GM23338 (cell line): ENCODE results near the gene KLHL18.

Source experiments
- CREB1 ChIP-seq: fragments of 250-450 bp; sonication (Bioruptor Pico); IDR thresholded peaks from 2 replicates; pipeline ENCODE4 v1.5.0; 2020; ENCODE audit warnings: low read depth, mild to moderate bottlenecking, moderate library complexity
- EZH2 ChIP-seq: fragments of 200-600 bp; sonication (generic); IDR thresholded peaks from one replicate; pipeline ENCODE4 v1.8.0; 2017; ENCODE audit warnings: antibody characterized with exemption, mild to moderate bottlenecking, low read depth; ENCODE audit not compliant: unreplicated experiment
- EZH2phosphoT487 ChIP-seq: fragments of 200-600 bp; sonication (generic); IDR thresholded peaks from one replicate; pipeline ENCODE4 v1.8.1; 2018; ENCODE audit warnings: antibody characterized with exemption; ENCODE audit not compliant: unreplicated experiment
- POLR2AphosphoS5 ChIP-seq: IDR thresholded peaks from 2 replicates; pipeline ENCODE4 v1.6.1; 2016; ENCODE audit warnings: antibody characterized with exemption, low read depth
- STAT1 ChIP-seq: IDR thresholded peaks from one replicate; pipeline ENCODE4 v1.6.1; 2016; ENCODE audit warnings: antibody characterized with exemption; ENCODE audit not compliant: unreplicated experiment
- ZNF114 ChIP-seq: fragments of 250-450 bp; sonication (Bioruptor Pico); IDR thresholded peaks from 2 replicates; pipeline ENCODE4 v1.5.0; 2020; ENCODE audit warnings: mild to moderate bottlenecking, moderate library complexity
- TF ChIP-seq, protein P1 (sequence below), 2 experiments: fragments of 200-600 bp in 1 of 2; sonication (generic) in 1 of 2; conservative IDR thresholded peaks; 2 replicates each; pipeline versions ENCODE4 v1.5.1 to v1.6.1; 2016 to 2017; ENCODE audit warnings: antibody characterized with exemption in 2 of 2, low read depth in 2 of 2, mild to moderate bottlenecking in 2 of 2, moderate library complexity in 1 of 2
- TF ChIP-seq, protein P2 (sequence below): IDR thresholded peaks from one replicate; pipeline ENCODE4 v1.6.1; 2018; ENCODE audit warnings: antibody characterized with exemption; ENCODE audit not compliant: unreplicated experiment

DNA sequence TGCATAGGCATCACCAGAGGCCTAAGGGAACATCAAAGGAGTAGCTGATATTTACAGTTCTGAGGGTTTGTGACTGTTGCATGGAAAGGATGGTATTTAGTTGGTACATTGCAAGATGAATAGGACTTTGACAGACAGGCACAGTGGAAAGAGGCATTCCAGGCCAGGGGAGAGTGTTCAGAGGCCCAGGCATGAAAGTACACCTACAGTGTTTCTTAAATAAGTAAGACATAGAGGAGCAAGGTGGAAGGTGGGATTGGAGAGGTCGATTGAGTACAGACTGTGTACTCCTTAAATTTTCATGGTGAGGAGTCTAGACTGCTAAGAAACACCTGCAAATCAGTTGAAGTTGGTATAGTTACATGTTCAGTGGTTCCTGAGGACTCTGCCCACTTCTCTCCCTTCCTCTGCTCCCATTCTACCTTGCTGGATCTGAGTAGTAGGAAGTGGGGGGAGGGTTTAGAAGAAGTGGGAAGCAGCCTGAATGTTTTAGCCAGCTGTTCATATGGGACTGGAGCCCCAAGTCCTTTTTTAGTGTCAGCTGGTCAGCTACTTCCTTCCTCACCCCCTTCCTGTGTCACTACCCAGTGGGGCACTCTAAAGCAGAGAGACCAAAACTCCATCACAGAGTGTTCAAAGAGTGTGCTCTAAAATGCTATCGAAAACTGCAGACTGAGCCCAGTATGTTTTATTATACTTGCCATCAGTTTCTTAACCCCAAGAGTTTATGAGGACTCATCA is 14.0 kb downstream of the KLHL18 start:
- TF ChIP-seq EZH2 (no peak), ZNF114 (no peak), STAT1 (no peak), POLR2AphosphoS5 (no peak), EZH2phosphoT487 (no peak), CREB1 (CRISPR knock-in tag) (no peak)
- TF ChIP-seq, protein P1, sequence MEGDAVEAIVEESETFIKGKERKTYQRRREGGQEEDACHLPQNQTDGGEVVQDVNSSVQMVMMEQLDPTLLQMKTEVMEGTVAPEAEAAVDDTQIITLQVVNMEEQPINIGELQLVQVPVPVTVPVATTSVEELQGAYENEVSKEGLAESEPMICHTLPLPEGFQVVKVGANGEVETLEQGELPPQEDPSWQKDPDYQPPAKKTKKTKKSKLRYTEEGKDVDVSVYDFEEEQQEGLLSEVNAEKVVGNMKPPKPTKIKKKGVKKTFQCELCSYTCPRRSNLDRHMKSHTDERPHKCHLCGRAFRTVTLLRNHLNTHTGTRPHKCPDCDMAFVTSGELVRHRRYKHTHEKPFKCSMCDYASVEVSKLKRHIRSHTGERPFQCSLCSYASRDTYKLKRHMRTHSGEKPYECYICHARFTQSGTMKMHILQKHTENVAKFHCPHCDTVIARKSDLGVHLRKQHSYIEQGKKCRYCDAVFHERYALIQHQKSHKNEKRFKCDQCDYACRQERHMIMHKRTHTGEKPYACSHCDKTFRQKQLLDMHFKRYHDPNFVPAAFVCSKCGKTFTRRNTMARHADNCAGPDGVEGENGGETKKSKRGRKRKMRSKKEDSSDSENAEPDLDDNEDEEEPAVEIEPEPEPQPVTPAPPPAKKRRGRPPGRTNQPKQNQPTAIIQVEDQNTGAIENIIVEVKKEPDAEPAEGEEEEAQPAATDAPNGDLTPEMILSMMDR (conservative IDR thresholded peaks at IDR 0.05; ENCODE audit: low read depth in 2 of 2): no peak
- TF ChIP-seq, protein P2, sequence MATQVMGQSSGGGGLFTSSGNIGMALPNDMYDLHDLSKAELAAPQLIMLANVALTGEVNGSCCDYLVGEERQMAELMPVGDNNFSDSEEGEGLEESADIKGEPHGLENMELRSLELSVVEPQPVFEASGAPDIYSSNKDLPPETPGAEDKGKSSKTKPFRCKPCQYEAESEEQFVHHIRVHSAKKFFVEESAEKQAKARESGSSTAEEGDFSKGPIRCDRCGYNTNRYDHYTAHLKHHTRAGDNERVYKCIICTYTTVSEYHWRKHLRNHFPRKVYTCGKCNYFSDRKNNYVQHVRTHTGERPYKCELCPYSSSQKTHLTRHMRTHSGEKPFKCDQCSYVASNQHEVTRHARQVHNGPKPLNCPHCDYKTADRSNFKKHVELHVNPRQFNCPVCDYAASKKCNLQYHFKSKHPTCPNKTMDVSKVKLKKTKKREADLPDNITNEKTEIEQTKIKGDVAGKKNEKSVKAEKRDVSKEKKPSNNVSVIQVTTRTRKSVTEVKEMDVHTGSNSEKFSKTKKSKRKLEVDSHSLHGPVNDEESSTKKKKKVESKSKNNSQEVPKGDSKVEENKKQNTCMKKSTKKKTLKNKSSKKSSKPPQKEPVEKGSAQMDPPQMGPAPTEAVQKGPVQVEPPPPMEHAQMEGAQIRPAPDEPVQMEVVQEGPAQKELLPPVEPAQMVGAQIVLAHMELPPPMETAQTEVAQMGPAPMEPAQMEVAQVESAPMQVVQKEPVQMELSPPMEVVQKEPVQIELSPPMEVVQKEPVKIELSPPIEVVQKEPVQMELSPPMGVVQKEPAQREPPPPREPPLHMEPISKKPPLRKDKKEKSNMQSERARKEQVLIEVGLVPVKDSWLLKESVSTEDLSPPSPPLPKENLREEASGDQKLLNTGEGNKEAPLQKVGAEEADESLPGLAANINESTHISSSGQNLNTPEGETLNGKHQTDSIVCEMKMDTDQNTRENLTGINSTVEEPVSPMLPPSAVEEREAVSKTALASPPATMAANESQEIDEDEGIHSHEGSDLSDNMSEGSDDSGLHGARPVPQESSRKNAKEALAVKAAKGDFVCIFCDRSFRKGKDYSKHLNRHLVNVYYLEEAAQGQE: no peak
